HG03196 (cell line): ENCODE results near the gene SYP.
"Not testable (repeated sequence)": the region's sequence is repeated elsewhere in the genome, so short reads cannot be mapped to it uniquely, and the experiment has no call there.

Experiments used
- ATAC-seq: cut with Tn5 transposase; IDR thresholded peaks from one replicate; pipeline ENCODE4 v1.9.1; 2021; ENCODE audit not compliant: unreplicated experiment

SYP gene

DNA sequence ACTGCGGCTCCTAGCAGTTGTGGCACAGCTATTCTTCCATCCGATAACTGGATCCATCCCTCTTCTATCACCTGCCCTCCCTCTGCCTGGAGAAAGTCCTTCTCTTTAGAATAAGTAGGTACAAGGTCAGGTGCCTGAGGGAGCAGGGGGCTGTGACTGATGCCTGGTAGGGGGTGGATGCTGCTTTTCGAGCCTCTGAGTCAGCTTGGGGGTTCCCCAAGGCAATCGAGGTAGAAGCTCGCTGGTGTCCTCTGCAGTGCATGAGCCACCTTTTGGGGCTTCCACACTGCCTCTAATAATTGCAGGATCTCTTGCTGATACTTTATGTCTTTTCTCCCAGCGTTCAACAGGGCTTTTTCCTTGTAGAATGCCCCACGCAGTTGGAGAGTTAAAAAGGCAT, 56.8 kb downstream of the SYP start:
- not testable (repeated sequence) for ATAC-seq

DNA sequence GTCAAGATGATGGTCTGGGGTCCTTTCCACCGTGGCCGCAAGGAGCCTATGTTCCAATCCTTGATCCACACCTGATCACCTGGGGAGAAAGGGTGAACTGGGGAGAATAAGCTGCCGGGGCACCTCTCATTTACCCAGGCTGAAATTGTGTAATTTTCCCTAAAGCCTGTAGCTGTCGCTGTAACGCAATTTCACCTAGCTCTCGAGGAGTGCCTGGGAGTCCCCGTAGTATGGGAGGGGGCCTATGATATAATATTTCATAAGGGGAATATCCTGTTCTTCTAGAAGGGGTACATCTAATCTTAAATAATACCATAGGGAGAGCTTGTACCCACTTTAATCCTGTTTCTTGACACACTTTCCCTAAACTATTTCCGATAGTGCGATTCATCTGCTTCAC, 57.7 kb downstream of the SYP start:
- not testable (repeated sequence) for ATAC-seq

DNA sequence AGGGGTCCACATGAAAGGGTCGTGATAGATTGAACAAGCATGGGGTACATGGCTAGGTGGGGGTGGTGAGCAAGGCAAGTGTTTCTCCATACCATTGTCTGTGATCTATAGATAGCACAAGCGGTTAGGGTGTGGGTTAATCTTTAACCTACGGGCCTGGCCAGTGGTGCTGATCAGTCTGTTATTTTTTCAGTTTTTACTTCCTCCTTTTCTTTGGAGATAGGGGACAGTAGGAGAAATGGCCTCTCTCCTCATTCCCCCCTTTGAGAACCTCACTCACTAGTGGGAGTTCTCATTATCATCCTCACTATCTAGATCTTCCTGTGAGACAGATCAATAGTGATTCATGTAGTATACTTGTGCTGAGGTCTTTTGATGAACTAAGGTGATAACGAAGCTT, 60.3 kb downstream of the SYP start:
- ATAC-seq = no peak
